ENCODE measurements around the gene YBX1. TPM values are rescaled to one million over a fixed set of nuclear protein-coding genes. Genes with fewer than 3 reads are reported as not detected.

YBX1 gene
- total RNA-seq, 1 experiment from 2014 or later: 821 TPM

- no peak for DNase-seq (ENCODE audit: low spot score)
Observed at GRCh38 chr1:42734201-42735035, 52.2 kb downstream of the YBX1 start.

- DNase-seq (ENCODE audit: low spot score): no peak
Observed at GRCh38 chr1:42735056-42735455, 52.8 kb downstream of the YBX1 start.

- no peak for DNase-seq (ENCODE audit: low spot score)
Observed at GRCh38 chr1:42735477-42736105, 53.4 kb downstream of the YBX1 start.

GRCh38 chr1:42736152-42736551 is 53.9 kb downstream of the YBX1 start:
- peak; percentile 11 for DNase-seq (ENCODE audit: low spot score)

GRCh38 chr1:42736571-42737200 is 54.5 kb downstream of the YBX1 start:
- no peak for DNase-seq (ENCODE audit: low spot score)

- DNase-seq (ENCODE audit: low spot score): no peak
Observed at GRCh38 chr1:42737257-42737656, 55.0 kb downstream of the YBX1 start.

- DNase-seq (ENCODE audit: low spot score): no peak
Observed at GRCh38 chr1:42737986-42738677, 55.9 kb downstream of the YBX1 start.

- DNase-seq (ENCODE audit: low spot score): no peak
Observed at GRCh38 chr1:42738678-42739226, 56.5 kb downstream of the YBX1 start.

GRCh38 chr1:42739753-42740700 is 57.8 kb downstream of the YBX1 start, which contains the start of gene CLDN19:
Gene CLDN19 (minus strand): TSS chr1:42740236. CDS start chr1:42740063, 173 bp downstream.
- no peak for DNase-seq (ENCODE audit: low spot score)

GRCh38 chr1:42740851-42741580 is 58.8 kb downstream of the YBX1 start:
- no peak for DNase-seq (ENCODE audit: low spot score)

- no peak for DNase-seq (ENCODE audit: low spot score)
Observed at GRCh38 chr1:42741706-42742105, 59.5 kb downstream of the YBX1 start.

GRCh38 chr1:42742141-42742540 is 59.9 kb downstream of the YBX1 start:
- DNase-seq (ENCODE audit: low spot score): no peak

- no peak for DNase-seq (ENCODE audit: low spot score)
Observed at GRCh38 chr1:42742617-42743316, 60.5 kb downstream of the YBX1 start.

GRCh38 chr1:42743317-42744147 is 61.3 kb downstream of the YBX1 start:
- no peak for DNase-seq (ENCODE audit: low spot score)

GRCh38 chr1:42744148-42744413 is 61.9 kb downstream of the YBX1 start:
- DNase-seq (ENCODE audit: low spot score): no peak

GRCh38 chr1:42745851-42746250 is 63.6 kb downstream of the YBX1 start:
- DNase-seq (ENCODE audit: low spot score): no peak

- no peak for DNase-seq (ENCODE audit: low spot score)
Observed at GRCh38 chr1:42746436-42747105, 64.4 kb downstream of the YBX1 start.

- no peak for DNase-seq (ENCODE audit: low spot score)
Observed at GRCh38 chr1:42747125-42747524, 64.9 kb downstream of the YBX1 start.
